Fibroblast of lung (primary cell): ENCODE measurements around the gene CYB5A. TPM values are rescaled to one million over a fixed set of nuclear protein-coding genes. Genes with fewer than 3 reads are reported as not detected.
A peak's percentile ranks its signal among the peaks of the same experiment; 100 is the strongest.

ENCODE experiments used
- DNase-seq, 2 donors: peaks; one replicate each; pipeline versions ENCODE4 v3.0.0 to v3.0.0-alpha.2; 2010; ENCODE audit warnings: low read depth in 2 of 2
- H2AFZ ChIP-seq: 2 replicates; pipeline ENCODE4 v1.5.1; 2012; ENCODE audit warnings: low read length, control low read depth, inconsistent platforms
- H3K27ac ChIP-seq: 2 replicates; pipeline ENCODE4 v1.5.1; 2011; ENCODE audit warnings: low read length, control low read depth; ENCODE audit not compliant: insufficient read depth
- H3K27me3 ChIP-seq: 2 replicates; pipeline ENCODE4 v1.5.1; 2011; ENCODE audit warnings: mild to moderate bottlenecking, low read length; ENCODE audit not compliant: control insufficient read depth, insufficient read depth
- H3K36me3 ChIP-seq: 2 replicates; pipeline ENCODE4 v1.5.1; 2011; ENCODE audit warnings: low read length; ENCODE audit not compliant: control insufficient read depth, insufficient read depth
- H3K4me1 ChIP-seq: 2 replicates; pipeline ENCODE4 v1.5.1; 2011; ENCODE audit warnings: low read length; ENCODE audit not compliant: control insufficient read depth, insufficient read depth; ENCODE audit errors: extremely low read depth
- H3K4me2 ChIP-seq: 2 replicates; pipeline ENCODE4 v1.5.1; 2011; ENCODE audit warnings: low read length, control low read depth; ENCODE audit not compliant: insufficient read depth; ENCODE audit errors: extremely low read depth
- H3K4me3 ChIP-seq, 4 experiments: fragments of 200-600 bp in 1 of 4; sonication (generic) in 1 of 4; replicated peaks in 1 of 4; 2 replicates each; pipeline ENCODE4 v1.5.1; 2011 to 2016; ENCODE audit warnings: low read length in 4 of 4, low read depth in 3 of 4, mild to moderate bottlenecking in 3 of 4, control low read depth in 2 of 4, inconsistent platforms in 1 of 4, mixed read lengths in 1 of 4; ENCODE audit not compliant: insufficient read depth in 1 of 4; ENCODE audit errors: control extremely low read depth in 1 of 4
- H3K79me2 ChIP-seq: 2 replicates; pipeline ENCODE4 v1.5.1; 2012; ENCODE audit warnings: mild to moderate bottlenecking, low read length, inconsistent platforms; ENCODE audit not compliant: control insufficient read depth, insufficient read depth
- H3K9ac ChIP-seq: 2 replicates; pipeline ENCODE4 v1.5.1; 2011; ENCODE audit warnings: mild to moderate bottlenecking, low read length, control low read depth; ENCODE audit not compliant: insufficient read depth
- H3K9me3 ChIP-seq: 2 replicates; pipeline ENCODE4 v1.5.1; 2012; ENCODE audit warnings: low read depth, low read length; ENCODE audit not compliant: control insufficient read depth, insufficient read depth
- H4K20me1 ChIP-seq: 2 replicates; pipeline ENCODE4 v1.5.1; 2011; ENCODE audit warnings: low read length; ENCODE audit not compliant: control insufficient read depth, insufficient read depth; ENCODE audit errors: extremely low read depth
- CTCF ChIP-seq, 2 donors: IDR thresholded peaks in 1 of 2; conservative IDR thresholded peaks in 1 of 2; 1 replicate in 1 of 2; 2 replicates in 1 of 2; pipeline ENCODE4 v1.5.1; 2011 to 2012; ENCODE audit warnings: low read length in 2 of 2, control low read depth in 1 of 2, inconsistent platforms in 1 of 2, low read depth in 1 of 2, mild to moderate bottlenecking in 1 of 2
- EZH2 ChIP-seq: IDR thresholded peaks from 2 replicates; pipeline ENCODE4 v1.5.1; 2012; ENCODE audit warnings: low read length, control low read depth, mild to moderate bottlenecking; ENCODE audit errors: missing control alignments
- polyA plus RNA-seq, 2 donors: library from polyadenylated mRNA; depleted of rRNA in 1 of 2; stranded (reverse) in 1 of 2; unstranded in 1 of 2; fragments of >200 nt; gene quantifications; 2 replicates each; pipeline ENCODE4 v1.2.1, GENCODE V29; 2011 to 2012; ENCODE audit warnings: missing spikeins in 1 of 2
- total RNA-seq: library from RNA; depleted of rRNA; stranded (reverse); fragments of >200 nt; gene quantifications from 2 replicates; pipeline ENCODE4 v1.2.1, GENCODE V29; 2014

Gene CYB5A
- total and polyA plus RNA-seq, 2 donors (not counting 1 experiment from before 2014, with no cell fraction given): 111 to 113 TPM

GRCh38 chr18:74326231-74326630 lies 34.5 kb upstream of the CYB5A start:
- Histone ChIP-seq H2AFZ (no peak overlapping the region), H3K36me3 (no peaks in the 10 kb centered on the region), H3K27me3 (no peaks in the 10 kb centered on the region), H4K20me1 (no peaks in the 10 kb centered on the region), H3K27ac (no peak overlapping the region), H3K4me1 (no peaks in the 10 kb centered on the region), H3K4me2 (no peak overlapping the region), H3K79me2 (no peaks in the 10 kb centered on the region), H3K4me3 (no peak overlapping the region), H3K9me3 (no peaks in the 10 kb centered on the region), H3K9ac (no peak overlapping the region)
- TF ChIP-seq EZH2: no peak
- TF ChIP-seq CTCF (conservative IDR thresholded peaks at IDR 0.05 in 1 of 2, IDR thresholded peaks at IDR 0.05 in 1 of 2; ENCODE audit: low read depth in 1 of 2, low read length in 2 of 2): no peak
- peak in 1 of 2 donors; percentile 2 for DNase-seq

- peak; percentile 81 to 84 for DNase-seq
- H3K36me3 ChIP-seq: no peaks in the 10 kb centered on the region
- H3K79me2 ChIP-seq: no peaks in the 10 kb centered on the region
- H4K20me1 ChIP-seq: no peaks in the 10 kb centered on the region
- no peak overlapping the region for H3K4me3 ChIP-seq
- H3K27me3 ChIP-seq: no peaks in the 10 kb centered on the region
- no peak overlapping the region for H3K27ac ChIP-seq
- no peak for TF ChIP-seq CTCF (conservative IDR thresholded peaks at IDR 0.05 in 1 of 2, IDR thresholded peaks at IDR 0.05 in 1 of 2; ENCODE audit: low read depth in 1 of 2, low read length in 2 of 2)
- no peak for TF ChIP-seq EZH2
- peaks cover 5% of the 10 kb centered on the region for H3K4me1 ChIP-seq
- H3K9ac ChIP-seq: no peak overlapping the region
- no peak overlapping the region for H2AFZ ChIP-seq
- peak overlapping the region; percentile 23 for H3K4me2 ChIP-seq
- H3K9me3 ChIP-seq: no peaks in the 10 kb centered on the region
These were observed 24.8 kb upstream of the CYB5A start for GRCh38 chr18:74316257-74317170.

GRCh38 chr18:74315464-74316256 lies 23.9 kb upstream of the CYB5A start, which contains the start of gene C18orf63:
Gene C18orf63 (plus strand): TSS chr18:74315839. CDS start chr18:74317866, 2,027 bp downstream.
- TF ChIP-seq EZH2 (no peak), CTCF (conservative IDR thresholded peaks at IDR 0.05 in 1 of 2, IDR thresholded peaks at IDR 0.05 in 1 of 2; ENCODE audit: low read depth in 1 of 2, low read length in 2 of 2) (no peak)
- H3K4me1 ChIP-seq: peaks cover 5% of the 10 kb centered on the region
- H3K9me3 ChIP-seq: no peaks in the 10 kb centered on the region
- no peak within 1 kb of the TSS for H3K9ac ChIP-seq
- no peak within 1 kb of the TSS for H3K4me2 ChIP-seq
- H3K79me2 ChIP-seq: no peaks in the 10 kb centered on the region
- no peaks in the 10 kb centered on the region for H4K20me1 ChIP-seq
- no peak within 1 kb of the TSS for H3K27ac ChIP-seq
- H2AFZ ChIP-seq: no peak within 1 kb of the TSS
- H3K36me3 ChIP-seq: no peaks in the 10 kb centered on the region
- no peaks in the 10 kb centered on the region for H3K27me3 ChIP-seq
- no peak for DNase-seq
- no peak within 1 kb of the TSS for H3K4me3 ChIP-seq
